Thyroid gland (tissue), 4 donors: ENCODE data around the gene RASA1. TPM values are rescaled to one million over a fixed set of nuclear protein-coding genes. Genes with fewer than 3 reads are reported as not detected.

ENCODE experiments used
- DNase-seq, 2 donors: peaks; one replicate each; pipeline ENCODE4 v3.0.0-alpha.2; 2019
- H3K27ac ChIP-seq, 3 donors: fragments of 200-600 bp; sonication (generic); 1 replicate in 2 of 3; 2 replicates in 1 of 3; pipeline ENCODE4 v1.5.1; 2016 to 2019; ENCODE audit warnings: mild to moderate bottlenecking in 1 of 3, moderate library complexity in 1 of 3
- H3K27me3 ChIP-seq: fragments of 200-600 bp; sonication (generic); one replicate; pipeline ENCODE4 v1.5.1; 2019
- H3K36me3 ChIP-seq, 2 donors: fragments of 200-600 bp; sonication (generic); one replicate each; pipeline ENCODE4 v1.5.1; 2016 to 2019
- H3K4me1 ChIP-seq, 2 donors: fragments of 200-600 bp; sonication (generic); one replicate each; pipeline ENCODE4 v1.5.1; 2017 to 2019
- H3K4me3 ChIP-seq, 3 donors: fragments of 200-600 bp; sonication (generic); replicated peaks in 1 of 3; 1 replicate in 2 of 3; 2 replicates in 1 of 3; pipeline ENCODE4 v1.5.1; 2016; ENCODE audit warnings: mild to moderate bottlenecking in 1 of 3
- H3K9me3 ChIP-seq: fragments of 200-600 bp; sonication (generic); one replicate; pipeline ENCODE4 v1.5.1; 2017
- CTCF ChIP-seq, 6 experiments: fragments of 200-600 bp in 3 of 6; fragments of 450-650 bp in 3 of 6; sonication (generic) in 3 of 6; IDR thresholded peaks; one replicate each; pipeline ENCODE4 v1.5.1; 2016 to 2019; ENCODE audit warnings: antibody characterized with exemption in 6 of 6, mild to moderate bottlenecking in 2 of 6, inconsistent platforms in 1 of 6, moderate library complexity in 1 of 6
- POLR2A ChIP-seq, 2 donors: fragments of 450-650 bp; IDR thresholded peaks; one replicate each; pipeline ENCODE4 v1.6.1; 2017; ENCODE audit warnings: antibody characterized with exemption in 2 of 2, mild to moderate bottlenecking in 2 of 2, moderate library complexity in 1 of 2
- WGBS, 2 donors: methylation state at CpG; one replicate each; pipeline ENCODE4 v1.1.5; 2017; 5-methylcytosine and 5-hydroxymethylcytosine counted together
- intact Hi-C: fragments of 100-400 bp; cut with DNase I; formaldehyde crosslinking; loops from one replicate; pipeline ENCODE4 v1.15.1; 2023
- total RNA-seq, 4 donors: library from RNA; depleted of rRNA; stranded (reverse); fragments of >200 nt; gene quantifications; one replicate each; pipeline ENCODE4 v1.2.3, GENCODE V29; 2016

The RASA1 gene
- total RNA-seq, 4 donors from 2014 or later, result 45.2 to 57.1 (median 52.8) TPM

- peaks cover 17 to 21% of the 10 kb centered on the region in 2 donors for H3K4me1 ChIP-seq
- H3K27ac ChIP-seq, result no peak overlapping the region
- H3K9me3 ChIP-seq, result no peaks in the 10 kb centered on the region
- intact Hi-C loops, result no loop called here
- H3K4me3 ChIP-seq, result no peak overlapping the region
- H3K36me3 ChIP-seq, result no peaks in the 10 kb centered on the region
- DNase-seq, result no peak
- H3K27me3 ChIP-seq, result no peaks in the 10 kb centered on the region
- no peak for TF ChIP-seq POLR2A (IDR thresholded peaks at IDR 0.05)
- WGBS, 2 donors, result 83 to 88% methylated on average over 2 of the region's 2 CpGs
Observed at GRCh38 chr5:87327998-87328397, 60.3 kb downstream of the RASA1 start.

GRCh38 chr5:87329114-87329513, 61.4 kb downstream of the RASA1 start:
- Histone ChIP-seq H3K9me3 (no peaks in the 10 kb centered on the region), H3K4me3 (no peak overlapping the region), H3K27me3 (no peaks in the 10 kb centered on the region), H3K4me1 (peaks cover 15% of the 10 kb centered on the region in 2 donors), H3K27ac (no peak overlapping the region), H3K36me3 (no peaks in the 10 kb centered on the region)
- TF ChIP-seq POLR2A (IDR thresholded peaks at IDR 0.05) (no peak), CTCF (IDR thresholded peaks at IDR 0.05) (no peak)
- intact Hi-C loops, result no loop called here
- DNase-seq, result no peak
- WGBS, 2 donors, result 95 to 96% methylated on average over 6 of the region's 6 CpGs

- H3K36me3 ChIP-seq, result no peaks in the 10 kb centered on the region
- no peaks in the 10 kb centered on the region for H3K4me1 ChIP-seq
- TF ChIP-seq POLR2A (IDR thresholded peaks at IDR 0.05) (no peak), CTCF (IDR thresholded peaks at IDR 0.05) (no peak)
- intact Hi-C loops, result no loop called here
- no peaks in the 10 kb centered on the region for H3K9me3 ChIP-seq
- H3K27me3 ChIP-seq, result no peaks in the 10 kb centered on the region
- H3K27ac ChIP-seq, result no peak overlapping the region
- no peak for DNase-seq
- H3K4me3 ChIP-seq, result no peak overlapping the region
Observed at GRCh38 chr5:87339986-87340385, 72.3 kb downstream of the RASA1 start.

GRCh38 chr5:87340716-87341115, 73.0 kb downstream of the RASA1 start:
- no peaks in the 10 kb centered on the region for H3K9me3 ChIP-seq
- DNase-seq, result no peak
- no peaks in the 10 kb centered on the region for H3K4me1 ChIP-seq
- H3K27ac ChIP-seq, result no peak overlapping the region
- WGBS, 2 donors, result 72 to 73% methylated on average over 2 of the region's 2 CpGs
- H3K36me3 ChIP-seq, result no peaks in the 10 kb centered on the region
- TF ChIP-seq CTCF (IDR thresholded peaks at IDR 0.05), result no peak
- no peak for TF ChIP-seq POLR2A (IDR thresholded peaks at IDR 0.05)
- intact Hi-C loops, result no loop called here
- H3K4me3 ChIP-seq, result no peak overlapping the region
- no peaks in the 10 kb centered on the region for H3K27me3 ChIP-seq

GRCh38 chr5:87347272-87347671, 79.6 kb downstream of the RASA1 start:
- 92 to 94% methylated on average over 1 of the region's 1 CpG for WGBS, 2 donors
- H3K27ac ChIP-seq, result peak overlapping the region; percentile 50 to 76 (median 75)
- no peaks in the 10 kb centered on the region for H3K27me3 ChIP-seq

More at GRCh38 chr5:87347272-87347671, 79.6 kb downstream of the RASA1 start:
- no peak for TF ChIP-seq CTCF (IDR thresholded peaks at IDR 0.05)
- TF ChIP-seq POLR2A (IDR thresholded peaks at IDR 0.05), result no peak
- no peaks in the 10 kb centered on the region for H3K36me3 ChIP-seq
- H3K4me1 ChIP-seq, result peaks cover 7% of the 10 kb centered on the region in 2 donors
- no peak overlapping the region for H3K4me3 ChIP-seq
- DNase-seq, result no peak
- no peaks in the 10 kb centered on the region for H3K9me3 ChIP-seq
- intact Hi-C loops, result no loop called here
